ENCODE data around the gene RBM48. TPM values are rescaled to one million over a fixed set of nuclear protein-coding genes. Genes with fewer than 3 reads are reported as not detected.

RBM48 gene
- total RNA-seq, 1 donor from 2014 or later, result 22.8 TPM

DNA sequence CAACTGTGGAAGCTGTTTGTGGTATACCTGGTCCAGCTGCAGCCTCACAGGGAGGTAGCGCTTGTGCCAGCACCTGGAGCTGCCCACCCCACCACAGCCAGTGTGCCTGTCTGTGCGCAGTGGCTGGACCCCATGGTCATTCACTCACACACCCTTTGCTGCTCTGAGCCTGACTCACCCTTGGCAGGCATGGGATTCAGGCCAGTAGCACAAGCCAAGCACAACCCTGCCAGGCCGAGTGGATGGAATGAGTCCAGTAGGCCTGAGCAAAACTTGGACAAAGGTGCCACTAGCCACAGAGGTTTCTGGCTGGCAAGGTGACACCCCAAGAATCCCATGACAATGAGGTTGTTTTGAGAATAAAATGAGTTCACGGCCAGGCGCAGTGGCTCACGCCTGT is 19.0 kb downstream of the RBM48 start:
- Histone ChIP-seq H3K9me3 (ENCODE audit: low read depth) (no peaks in the 10 kb centered on the region), H3K36me3 (no peaks in the 10 kb centered on the region), H3K4me1 (no peaks in the 10 kb centered on the region), H2AFZ (replicated peaks) (no peak overlapping the region), H4K20me1 (ENCODE audit: low read depth) (no peaks in the 10 kb centered on the region), H3K9ac (no peak overlapping the region), H3K79me2 (ENCODE audit: low read depth) (no peaks in the 10 kb centered on the region), H3K27ac (no peak overlapping the region), H3K4me2 (no peak overlapping the region), H3K4me3 (no peak overlapping the region), H3K27me3 (no peaks in the 10 kb centered on the region), H3F3A (ENCODE audit: low read depth) (no peaks in the 10 kb centered on the region)
- Mint-ChIP-seq H3K27me3 (ENCODE audit: insufficient read depth, low read depth) (no peaks in the 10 kb centered on the region), H3K4me3 (no peak overlapping the region), H3K27ac (no peak overlapping the region), H3K36me3 (no peaks in the 10 kb centered on the region), H3K9me3 (peaks cover 5% of the 10 kb centered on the region), H3K4me1 (no peaks in the 10 kb centered on the region)
- TF ChIP-seq, protein P1, sequence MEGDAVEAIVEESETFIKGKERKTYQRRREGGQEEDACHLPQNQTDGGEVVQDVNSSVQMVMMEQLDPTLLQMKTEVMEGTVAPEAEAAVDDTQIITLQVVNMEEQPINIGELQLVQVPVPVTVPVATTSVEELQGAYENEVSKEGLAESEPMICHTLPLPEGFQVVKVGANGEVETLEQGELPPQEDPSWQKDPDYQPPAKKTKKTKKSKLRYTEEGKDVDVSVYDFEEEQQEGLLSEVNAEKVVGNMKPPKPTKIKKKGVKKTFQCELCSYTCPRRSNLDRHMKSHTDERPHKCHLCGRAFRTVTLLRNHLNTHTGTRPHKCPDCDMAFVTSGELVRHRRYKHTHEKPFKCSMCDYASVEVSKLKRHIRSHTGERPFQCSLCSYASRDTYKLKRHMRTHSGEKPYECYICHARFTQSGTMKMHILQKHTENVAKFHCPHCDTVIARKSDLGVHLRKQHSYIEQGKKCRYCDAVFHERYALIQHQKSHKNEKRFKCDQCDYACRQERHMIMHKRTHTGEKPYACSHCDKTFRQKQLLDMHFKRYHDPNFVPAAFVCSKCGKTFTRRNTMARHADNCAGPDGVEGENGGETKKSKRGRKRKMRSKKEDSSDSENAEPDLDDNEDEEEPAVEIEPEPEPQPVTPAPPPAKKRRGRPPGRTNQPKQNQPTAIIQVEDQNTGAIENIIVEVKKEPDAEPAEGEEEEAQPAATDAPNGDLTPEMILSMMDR (IDR thresholded peaks at IDR 0.05), result no peak
- no peak for TF ChIP-seq EZH2phosphoT487 (IDR thresholded peaks at IDR 0.05)
- TF ChIP-seq EZH2 (IDR thresholded peaks at IDR 0.05), result no peak
- no peak for DNase-seq (ENCODE audit: low spot score)

DNA sequence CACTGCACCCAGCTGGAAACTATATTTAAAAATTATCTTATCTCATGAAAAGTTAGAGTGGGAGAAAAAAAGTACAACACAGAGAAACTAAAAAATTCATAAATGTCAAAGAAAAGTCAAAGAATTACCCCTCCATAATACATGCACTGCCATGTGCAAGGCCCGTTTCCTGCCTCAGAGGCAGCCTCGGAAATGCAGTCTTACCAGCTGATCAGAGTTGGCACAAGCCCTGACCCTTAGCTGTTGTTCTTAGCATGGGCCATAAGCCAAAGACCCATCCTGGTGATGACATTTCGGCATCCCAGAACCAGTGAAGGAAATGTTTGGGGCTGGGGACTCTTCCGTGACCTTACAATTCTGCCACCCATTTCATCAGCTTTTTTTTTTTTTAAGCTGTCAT is 21.6 kb downstream of the RBM48 start:
- TF ChIP-seq, protein P1 (IDR thresholded peaks at IDR 0.05), result no peak
- TF ChIP-seq EZH2phosphoT487 (IDR thresholded peaks at IDR 0.05) (no peak), EZH2 (IDR thresholded peaks at IDR 0.05) (no peak)
- Histone ChIP-seq H3K4me1 (no peaks in the 10 kb centered on the region), H3K4me3 (no peak overlapping the region), H2AFZ (replicated peaks) (no peak overlapping the region), H3F3A (ENCODE audit: low read depth) (no peaks in the 10 kb centered on the region), H3K36me3 (no peaks in the 10 kb centered on the region), H3K27ac (no peak overlapping the region), H3K9me3 (ENCODE audit: low read depth) (no peaks in the 10 kb centered on the region), H3K79me2 (ENCODE audit: low read depth) (no peaks in the 10 kb centered on the region), H3K27me3 (no peaks in the 10 kb centered on the region), H3K9ac (no peak overlapping the region), H3K4me2 (no peak overlapping the region), H4K20me1 (ENCODE audit: low read depth) (no peaks in the 10 kb centered on the region)
- H3K36me3 Mint-ChIP-seq, result no peaks in the 10 kb centered on the region
- no peak for DNase-seq (ENCODE audit: low spot score)
- H3K9me3 Mint-ChIP-seq, result peaks cover 2% of the 10 kb centered on the region
- no peaks in the 10 kb centered on the region for H3K4me1 Mint-ChIP-seq
- H3K27me3 Mint-ChIP-seq (ENCODE audit: insufficient read depth, low read depth), result no peaks in the 10 kb centered on the region
- no peak overlapping the region for H3K4me3 Mint-ChIP-seq
- H3K27ac Mint-ChIP-seq, result no peak overlapping the region

DNA sequence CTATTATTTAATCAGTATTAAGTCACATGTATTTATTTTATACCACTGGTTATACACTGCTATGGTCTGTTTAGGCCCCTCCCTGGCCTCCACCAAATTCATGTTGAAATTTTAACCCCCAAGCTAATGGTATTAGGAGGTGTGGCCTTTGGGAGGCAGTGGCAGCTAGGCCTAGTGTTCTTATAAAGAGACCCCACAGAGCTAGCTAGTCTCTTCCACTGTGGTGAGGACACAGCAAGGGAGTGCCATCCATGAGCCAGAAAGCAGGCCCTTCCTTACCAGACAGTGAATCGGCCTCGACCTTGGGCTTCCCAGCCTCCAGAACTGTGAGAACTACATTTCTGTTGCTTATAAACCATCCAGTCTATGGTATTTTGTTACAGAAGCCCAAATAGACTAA is 28.7 kb downstream of the RBM48 start:
- no peak overlapping the region for H3K4me3 ChIP-seq
- Mint-ChIP-seq H3K36me3 (peaks cover 4% of the 10 kb centered on the region), H3K9me3 (no peaks in the 10 kb centered on the region), H3K4me3 (no peak overlapping the region), H3K27ac (no peak overlapping the region), H3K27me3 (ENCODE audit: insufficient read depth, low read depth) (peaks cover 3% of the 10 kb centered on the region), H3K4me1 (no peaks in the 10 kb centered on the region)
- no peaks in the 10 kb centered on the region for H4K20me1 ChIP-seq (ENCODE audit: low read depth)
- H3K4me1 ChIP-seq, result no peaks in the 10 kb centered on the region
- H3K79me2 ChIP-seq (ENCODE audit: low read depth), result no peaks in the 10 kb centered on the region
- H3K4me2 ChIP-seq, result no peak overlapping the region
- H2AFZ ChIP-seq (replicated peaks), result no peak overlapping the region
- TF ChIP-seq, protein P1 (IDR thresholded peaks at IDR 0.05), result no peak
- TF ChIP-seq EZH2phosphoT487 (IDR thresholded peaks at IDR 0.05) (no peak), EZH2 (IDR thresholded peaks at IDR 0.05) (no peak)
- H3F3A ChIP-seq (ENCODE audit: low read depth), result peaks cover 16% of the 10 kb centered on the region
- no peak overlapping the region for H3K27ac ChIP-seq
- H3K9me3 ChIP-seq (ENCODE audit: low read depth), result no peaks in the 10 kb centered on the region
- no peaks in the 10 kb centered on the region for H3K27me3 ChIP-seq
- DNase-seq (ENCODE audit: low spot score), result no peak
- no peak overlapping the region for H3K9ac ChIP-seq
- H3K36me3 ChIP-seq, result peaks cover 6% of the 10 kb centered on the region

All from neural progenitor cell (in vitro differentiated cells).